Neural progenitor cell (in vitro differentiated cells): ENCODE results near the gene TCF4. TPM values are rescaled to one million over a fixed set of nuclear protein-coding genes. Genes with fewer than 3 reads are reported as not detected.

Experiments
- DNase-seq: peaks from one replicate; pipeline ENCODE4 v3.0.0-alpha.2; 2016; ENCODE audit warnings: low spot score
- H2AFZ ChIP-seq: fragments of 200-600 bp; sonication (generic); replicated peaks from 2 replicates; pipeline ENCODE4 v1.6.1; 2016; ENCODE audit warnings: antibody characterized with exemption
- H3F3A ChIP-seq: fragments of 200-600 bp; sonication (generic); 2 replicates; pipeline ENCODE4 v1.6.1; 2016; ENCODE audit warnings: antibody characterized with exemption, low read depth
- H3K27ac ChIP-seq: fragments of 200-600 bp; sonication (generic); 2 replicates; pipeline ENCODE4 v1.5.1; 2016; ENCODE audit warnings: mild to moderate bottlenecking
- H3K27me3 ChIP-seq: fragments of 200-600 bp; sonication (generic); 2 replicates; pipeline ENCODE4 v1.6.1; 2016; ENCODE audit warnings: mild to moderate bottlenecking, moderate library complexity
- H3K36me3 ChIP-seq: fragments of 200-600 bp; sonication (generic); 2 replicates; pipeline ENCODE4 v1.5.1; 2016
- H3K4me1 ChIP-seq: fragments of 200-600 bp; sonication (generic); 2 replicates; pipeline ENCODE4 v1.6.1; 2016; ENCODE audit warnings: mixed run types
- H3K4me2 ChIP-seq: fragments of 200-600 bp; sonication (generic); 2 replicates; pipeline ENCODE4 v1.6.1; 2016
- H3K4me3 ChIP-seq: fragments of 200-600 bp; sonication (generic); 2 replicates; pipeline ENCODE4 v1.5.1; 2016
- H3K79me2 ChIP-seq: fragments of 200-600 bp; sonication (generic); 2 replicates; pipeline ENCODE4 v1.6.1; 2016; ENCODE audit warnings: low read depth
- H3K9ac ChIP-seq: fragments of 200-600 bp; sonication (generic); 2 replicates; pipeline ENCODE4 v1.6.1; 2016
- H3K9me3 ChIP-seq: fragments of 200-600 bp; sonication (generic); 2 replicates; pipeline ENCODE4 v1.5.1; 2016; ENCODE audit warnings: low read depth
- H4K20me1 ChIP-seq: fragments of 200-600 bp; sonication (generic); 2 replicates; pipeline ENCODE4 v1.6.1; 2016; ENCODE audit warnings: low read depth
- H3K27ac Mint-ChIP-seq: 3 replicates; pipeline ENCODE4 v1.8.0; 2021; ENCODE audit warnings: mixed read lengths
- H3K27me3 Mint-ChIP-seq: 2 replicates; pipeline ENCODE4 v1.8.0; 2022; ENCODE audit warnings: low read depth, mild to moderate bottlenecking, inconsistent platforms, moderate library complexity, mixed read lengths; ENCODE audit not compliant: insufficient read depth
- H3K36me3 Mint-ChIP-seq: 3 replicates; pipeline ENCODE4 v1.8.0; 2021; ENCODE audit warnings: mixed read lengths
- H3K4me1 Mint-ChIP-seq: 3 replicates; pipeline ENCODE4 v1.8.0; 2021; ENCODE audit warnings: mixed read lengths
- H3K4me3 Mint-ChIP-seq: 3 replicates; pipeline ENCODE4 v1.8.0; 2021; ENCODE audit warnings: mild to moderate bottlenecking, moderate library complexity, mixed read lengths
- H3K9me3 Mint-ChIP-seq: 3 replicates; pipeline ENCODE4 v1.8.0; 2020; ENCODE audit warnings: mixed read lengths
- CTCF ChIP-seq: fragments of 200-600 bp; sonication (generic); IDR thresholded peaks from 2 replicates; pipeline ENCODE4 v1.5.1; 2017; ENCODE audit warnings: antibody characterized with exemption, mild to moderate bottlenecking
- EZH2 ChIP-seq: fragments of 200-600 bp; sonication (generic); IDR thresholded peaks from 2 replicates; pipeline ENCODE4 v1.6.1; 2017; ENCODE audit warnings: antibody characterized with exemption, mild to moderate bottlenecking, moderate library complexity
- EZH2phosphoT487 ChIP-seq: fragments of 200-600 bp; sonication (generic); IDR thresholded peaks from 2 replicates; pipeline ENCODE4 v1.6.1; 2017; ENCODE audit warnings: antibody characterized with exemption
- total RNA-seq: library from RNA; depleted of rRNA; stranded (reverse); fragments of >200 nt; gene quantifications from 2 replicates; pipeline ENCODE4 v1.2.3, GENCODE V29; 2015; ENCODE audit warnings: low replicate concordance

Gene TCF4
- total RNA-seq, 1 donor from 2014 or later, result 161 TPM

DNA sequence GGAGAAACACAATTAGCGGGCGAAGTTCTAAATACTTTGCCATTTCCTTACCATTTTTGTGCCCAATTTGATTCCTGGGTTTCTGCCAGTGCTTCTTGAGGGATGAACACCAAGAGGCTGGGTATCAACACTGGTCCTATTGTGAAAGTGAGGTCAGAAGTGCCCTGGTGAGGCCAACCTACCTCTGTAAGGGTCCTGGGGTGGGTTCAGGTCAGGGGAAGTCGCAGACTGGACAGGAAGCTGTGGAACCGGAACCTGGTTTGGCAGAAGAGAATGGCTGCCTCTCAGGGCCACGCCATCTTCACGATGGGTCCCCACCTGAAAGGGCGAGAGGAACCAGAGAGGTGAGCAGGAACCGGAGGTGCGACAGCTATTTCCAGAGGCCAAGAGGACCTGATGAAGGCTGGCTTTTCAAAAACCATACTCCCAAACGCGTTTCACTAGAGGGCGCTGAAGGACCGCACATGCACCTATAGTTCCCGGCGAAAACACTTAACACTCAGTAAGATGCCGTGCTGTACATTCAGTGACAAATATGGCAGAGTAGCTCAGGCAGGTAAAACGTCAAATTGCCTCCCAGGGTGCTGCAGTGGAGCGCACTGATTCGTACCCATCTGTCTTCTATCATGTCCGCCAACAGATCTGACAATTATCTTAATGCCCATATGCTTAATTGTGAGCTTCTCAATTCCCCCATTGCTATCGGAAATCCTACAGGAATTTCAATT, 353.5 kb downstream of the TCF4 start:
- Histone ChIP-seq H3F3A (peaks cover 7% of the 10 kb centered on the region), H3K4me1 (no peaks in the 10 kb centered on the region), H4K20me1 (peaks cover 6% of the 10 kb centered on the region), H3K27me3 (no peaks in the 10 kb centered on the region), H3K36me3 (peaks cover 15% of the 10 kb centered on the region), H3K27ac (no peak overlapping the region), H3K9me3 (no peaks in the 10 kb centered on the region), H3K79me2 (no peaks in the 10 kb centered on the region), H2AFZ (no peak overlapping the region), H3K4me3 (no peak overlapping the region), H3K9ac (no peak overlapping the region), H3K4me2 (no peak overlapping the region)
- Mint-ChIP-seq H3K36me3 (peaks cover 25% of the 10 kb centered on the region), H3K27me3 (no peaks in the 10 kb centered on the region), H3K27ac (no peak overlapping the region), H3K4me3 (no peak overlapping the region), H3K4me1 (peaks cover 3% of the 10 kb centered on the region), H3K9me3 (no peaks in the 10 kb centered on the region)
- no peak for TF ChIP-seq EZH2
- TF ChIP-seq EZH2phosphoT487, result no peak
- peak; percentile 88 for TF ChIP-seq CTCF
- peak; percentile 86 for DNase-seq

DNA sequence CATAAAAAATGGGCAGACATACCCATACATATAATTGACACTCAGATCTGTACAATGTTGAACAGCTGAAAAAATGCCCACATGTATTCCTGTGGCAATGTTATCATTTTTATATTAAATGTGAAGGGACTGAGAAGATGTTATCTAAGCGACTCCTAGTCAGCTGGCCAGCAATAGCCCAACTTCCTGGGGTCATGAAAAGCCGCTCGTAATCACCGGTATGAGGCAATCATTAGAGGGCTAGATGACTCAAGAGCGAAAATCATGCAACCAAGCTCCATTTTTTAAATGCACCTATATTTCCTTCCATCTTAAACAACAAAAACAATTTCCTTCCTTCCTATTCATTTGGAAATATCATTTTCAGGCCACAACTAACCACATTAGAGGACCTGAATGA, 354.1 kb downstream of the TCF4 start:
- H3K9me3 Mint-ChIP-seq, result no peaks in the 10 kb centered on the region
- H3K36me3 ChIP-seq, result peaks cover 14% of the 10 kb centered on the region
- no peak overlapping the region for H2AFZ ChIP-seq
- no peak overlapping the region for H3K27ac ChIP-seq
- DNase-seq, result no peak
- H4K20me1 ChIP-seq, result peaks cover 13% of the 10 kb centered on the region
- no peaks in the 10 kb centered on the region for H3K9me3 ChIP-seq
- H3K4me3 ChIP-seq, result no peak overlapping the region
- peaks cover 3% of the 10 kb centered on the region for H3K4me1 ChIP-seq
- no peak overlapping the region for H3K4me2 ChIP-seq
- H3K79me2 ChIP-seq, result no peaks in the 10 kb centered on the region
- peaks cover 6% of the 10 kb centered on the region for H3K4me1 Mint-ChIP-seq
- H3K27me3 ChIP-seq, result no peaks in the 10 kb centered on the region
- no peaks in the 10 kb centered on the region for H3K27me3 Mint-ChIP-seq
- H3K4me3 Mint-ChIP-seq, result no peak overlapping the region
- no peak overlapping the region for H3K27ac Mint-ChIP-seq
- H3F3A ChIP-seq, result peaks cover 14% of the 10 kb centered on the region
- TF ChIP-seq EZH2phosphoT487 (no peak), CTCF (no peak), EZH2 (no peak)
- H3K36me3 Mint-ChIP-seq, result peaks cover 28% of the 10 kb centered on the region
- H3K9ac ChIP-seq, result no peak overlapping the region

- peaks cover 29% of the 10 kb centered on the region for H3K36me3 Mint-ChIP-seq
- peaks cover 17% of the 10 kb centered on the region for H4K20me1 ChIP-seq
Measured at GRCh38 chr18:55232506-55232905, 355.5 kb downstream of the TCF4 start.

More at GRCh38 chr18:55232506-55232905, 355.5 kb downstream of the TCF4 start:
- no peak overlapping the region for H3K4me2 ChIP-seq
- Mint-ChIP-seq H3K27ac (no peak overlapping the region), H3K4me3 (no peak overlapping the region), H3K4me1 (peaks cover 17% of the 10 kb centered on the region), H3K27me3 (no peaks in the 10 kb centered on the region), H3K9me3 (no peaks in the 10 kb centered on the region)
- no peaks in the 10 kb centered on the region for H3K27me3 ChIP-seq
- H3K4me3 ChIP-seq, result no peak overlapping the region
- DNase-seq, result no peak
- no peak overlapping the region for H3K9ac ChIP-seq
- peaks cover 27% of the 10 kb centered on the region for H3F3A ChIP-seq
- no peaks in the 10 kb centered on the region for H3K9me3 ChIP-seq
- TF ChIP-seq EZH2phosphoT487, result no peak
- no peak for TF ChIP-seq EZH2
- no peak for TF ChIP-seq CTCF
- H3K27ac ChIP-seq, result no peak overlapping the region
- H3K4me1 ChIP-seq, result peaks cover 17% of the 10 kb centered on the region
- H3K36me3 ChIP-seq, result peaks cover 14% of the 10 kb centered on the region
- H3K79me2 ChIP-seq, result no peaks in the 10 kb centered on the region
- no peak overlapping the region for H2AFZ ChIP-seq
